Activated naive CD4-positive, alpha-beta T cell treated with anti-CD3 and anti-CD28 coated beads, Interleukin-2, amount 50 U/mL, for 24 hours (primary cell): ENCODE data around the gene HOXD3.

Experiments used
- H3K27ac Mint-ChIP-seq: one replicate; pipeline ENCODE4 v1.8.0; 2021; ENCODE audit warnings: mild to moderate bottlenecking, mixed read lengths
- H3K27me3 Mint-ChIP-seq: one replicate; pipeline ENCODE4 v1.8.0; 2021; ENCODE audit warnings: mixed read lengths
- H3K36me3 Mint-ChIP-seq: one replicate; pipeline ENCODE4 v1.8.0; 2021; ENCODE audit warnings: mixed read lengths
- H3K4me1 Mint-ChIP-seq: one replicate; pipeline ENCODE4 v1.8.0; 2021; ENCODE audit warnings: mixed read lengths
- H3K4me3 Mint-ChIP-seq: one replicate; pipeline ENCODE4 v1.8.0; 2021; ENCODE audit warnings: mild to moderate bottlenecking, mixed read lengths
- H3K9me3 Mint-ChIP-seq: one replicate; pipeline ENCODE4 v1.8.0; 2021; ENCODE audit warnings: mixed read lengths

HOXD3 gene

GRCh38 chr2:176213406-176213805 lies 56.3 kb downstream of the HOXD3 start:
- Mint-ChIP-seq H3K27me3 (peaks cover 9% of the 10 kb centered on the region), H3K4me1 (no peaks in the 10 kb centered on the region), H3K27ac (no peak overlapping the region), H3K9me3 (no peaks in the 10 kb centered on the region), H3K36me3 (no peaks in the 10 kb centered on the region), H3K4me3 (no peak overlapping the region)
